Erythroblast (primary cell): ENCODE measurements around the gene SAG.

Source experiments
- DNase-seq, 2 experiments: peaks; one replicate each; lab custom pipeline; 2025; lab: John Stamatoyannopoulos, UW
- GATA1 ChIP-seq: IDR thresholded peaks from 2 replicates; pipeline ENCODE4 v1.6.1; 2011; ENCODE audit warnings: low read depth, mild to moderate bottlenecking, control low read depth, low read length, moderate library complexity
- POLR2A ChIP-seq: IDR thresholded peaks from 2 replicates; pipeline ENCODE4 v1.6.1; 2011; ENCODE audit warnings: mild to moderate bottlenecking, low read length

The SAG gene

GRCh38 chr2:233307565-233307964 lies at the start of gene SAG:
TSS of gene SAG (plus strand) at chr2:233307816. CDS start at chr2:233309190, 1,374 bp downstream.
- no peak for DNase-seq
- TF ChIP-seq GATA1 (no peak), POLR2A (no peak)

- DNase-seq, result no peak
- TF ChIP-seq GATA1, result no peak
- no peak for TF ChIP-seq POLR2A
These were observed 49.4 kb upstream of the SAG start for GRCh38 chr2:233258211-233258610.

- TF ChIP-seq POLR2A, result no peak
- no peak for TF ChIP-seq GATA1
These were observed 47.9 kb upstream of the SAG start for GRCh38 chr2:233259730-233260129.

GRCh38 chr2:233260661-233261060 lies 47.0 kb upstream of the SAG start:
- no peak for TF ChIP-seq GATA1
- DNase-seq, result no peak

More at GRCh38 chr2:233259730-233260129, 47.9 kb upstream of the SAG start:
- no peak for DNase-seq

GRCh38 chr2:233261819-233262555 lies 45.6 kb upstream of the SAG start:
- TF ChIP-seq POLR2A (no peak), GATA1 (no peak)
- DNase-seq, result no peak

GRCh38 chr2:233262562-233262961 lies 45.1 kb upstream of the SAG start:
- TF ChIP-seq GATA1 (no peak), POLR2A (no peak)

GRCh38 chr2:233263045-233263570 lies 44.5 kb upstream of the SAG start:
- TF ChIP-seq POLR2A (no peak), GATA1 (no peak)
- no peak for DNase-seq

More at GRCh38 chr2:233262562-233262961, 45.1 kb upstream of the SAG start:
- no peak for DNase-seq

- no peak for TF ChIP-seq GATA1
- TF ChIP-seq POLR2A, result no peak
These were observed 42.9 kb upstream of the SAG start for GRCh38 chr2:233264667-233265066.

GRCh38 chr2:233265899-233266431 lies 41.7 kb upstream of the SAG start:
- no peak for TF ChIP-seq POLR2A
- TF ChIP-seq GATA1, result no peak
- no peak for DNase-seq

More at GRCh38 chr2:233264667-233265066, 42.9 kb upstream of the SAG start:
- DNase-seq, result no peak

- TF ChIP-seq POLR2A (no peak), GATA1 (no peak)
- DNase-seq, result no peak
These were observed 41.1 kb upstream of the SAG start for GRCh38 chr2:233266481-233266880.

GRCh38 chr2:233267516-233268245 lies 39.9 kb upstream of the SAG start:
- TF ChIP-seq POLR2A (no peak), GATA1 (no peak)
- no peak for DNase-seq

- DNase-seq, result no peak
- TF ChIP-seq POLR2A (no peak), GATA1 (no peak)
These were observed 37.2 kb upstream of the SAG start for GRCh38 chr2:233270366-233270765.

GRCh38 chr2:233270951-233271350 lies 36.7 kb upstream of the SAG start:
- TF ChIP-seq POLR2A, result no peak
- TF ChIP-seq GATA1, result no peak
- no peak for DNase-seq

- no peak for DNase-seq
- TF ChIP-seq POLR2A (no peak), GATA1 (no peak)
These were observed 35.9 kb upstream of the SAG start for GRCh38 chr2:233271693-233272092.
